Naive thymus-derived CD8-positive, alpha-beta T cell (primary cell): Measurements from ENCODE around the gene CPA5. TPM values are rescaled to one million over a fixed set of nuclear protein-coding genes. Genes with fewer than 3 reads are reported as not detected.
"Not testable (repeated sequence)": the region's sequence is repeated elsewhere in the genome, so short reads cannot be mapped to it uniquely, and the experiment has no call there.

ENCODE experiments used
- ATAC-seq, 2 donors: fragments of 150-1000 bp; cut with Tn5 transposase in 1 of 2; sonication (Bioruptor Pico), chemical (Tn5 transposase) in 1 of 2; 1 replicate in 1 of 2; 2 replicates in 1 of 2; pipeline ENCODE4 v1.10.0; 2021; ENCODE audit warnings: mild to moderate bottlenecking in 2 of 2, moderate library complexity in 2 of 2
- POLR2A ChIA-PET: fragments of 350-600 bp; sonication (Branson Sonifier 250); formaldehyde crosslinking; loops from one replicate; lab custom pipeline; 2021; ENCODE audit warnings: antibody characterized with exemption; lab: Charles Lee
- DNase-seq, 10 donors: peaks; one replicate each; pipeline versions ENCODE4 v3.0.0 to v3.0.0-alpha.2; 2020 to 2022
- H3K27ac Mint-ChIP-seq, 10 donors: one replicate each; pipeline ENCODE4 v1.8.0; 2020 to 2022; ENCODE audit warnings: mild to moderate bottlenecking in 10 of 10, mixed read lengths in 10 of 10, moderate library complexity in 4 of 10, inconsistent platforms in 1 of 10
- H3K27me3 Mint-ChIP-seq, 5 donors: one replicate each; pipeline ENCODE4 v1.8.0; 2021 to 2022; ENCODE audit warnings: mixed read lengths in 5 of 5
- H3K36me3 Mint-ChIP-seq, 3 donors: one replicate each; pipeline ENCODE4 v1.8.0; 2020 to 2022; ENCODE audit warnings: mixed read lengths in 3 of 3, mild to moderate bottlenecking in 2 of 3, inconsistent platforms in 1 of 3
- H3K4me1 Mint-ChIP-seq, 4 donors: one replicate each; pipeline ENCODE4 v1.8.0; 2021 to 2022; ENCODE audit warnings: mixed read lengths in 4 of 4
- H3K4me3 Mint-ChIP-seq, 10 donors: one replicate each; pipeline ENCODE4 v1.8.0; 2020 to 2022; ENCODE audit warnings: mild to moderate bottlenecking in 10 of 10, mixed read lengths in 10 of 10, moderate library complexity in 6 of 10, inconsistent platforms in 1 of 10
- H3K9me3 Mint-ChIP-seq, 9 donors: one replicate each; pipeline ENCODE4 v1.8.0; 2020 to 2022; ENCODE audit warnings: mixed read lengths in 9 of 9, mild to moderate bottlenecking in 3 of 9, inconsistent platforms in 1 of 9, moderate library complexity in 1 of 9
- polyA plus RNA-seq, 3 donors: library from polyadenylated mRNA; unstranded; fragments of 300-500 nt; fragmentation: Illumina TruSeq; gene quantifications; one replicate each; pipeline ENCODE4 v1.2.3, GENCODE V29; 2021
- total RNA-seq, 8 experiments: library from RNA in 2 of 8; stranded (reverse) in 2 of 8; gene quantifications; one replicate each; pipeline ENCODE4 v1.2.3 and lab custom pipeline; 2021 to 2026

Gene CPA5
- total and polyA plus RNA-seq, 5 experiments from 2014 or later = 9.4 to 159 (median 56.8) TPM

DNA sequence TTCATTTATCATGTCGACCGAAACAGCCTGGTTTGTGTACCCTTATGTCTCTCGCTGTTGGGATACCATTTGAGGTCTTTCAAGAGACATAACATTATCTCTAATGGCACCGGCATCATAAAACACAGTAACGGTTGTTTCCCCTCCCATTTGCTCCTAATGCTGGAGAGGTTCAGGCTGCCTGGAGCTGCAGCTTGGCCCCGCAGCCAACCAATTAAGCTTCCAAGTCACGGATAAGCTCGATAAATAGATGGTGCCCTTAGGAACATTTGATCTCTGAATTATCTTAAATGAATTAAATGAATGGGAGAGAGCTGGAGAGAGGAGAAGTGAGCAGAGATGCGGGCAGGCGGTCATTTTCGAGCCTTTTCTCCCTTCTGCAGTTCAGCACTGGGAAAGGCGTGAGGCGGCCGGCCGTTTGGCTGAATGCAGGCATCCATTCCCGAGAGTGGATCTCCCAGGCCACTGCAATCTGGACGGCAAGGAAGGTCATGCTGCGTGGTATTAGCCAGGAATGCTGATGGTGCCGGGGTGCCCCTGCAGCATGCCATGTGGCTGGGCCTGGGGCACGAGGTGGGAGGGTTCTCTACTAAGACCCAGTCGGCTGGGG lies 39.1 kb upstream of the CPA5 start:
- no peaks in the 10 kb centered on the region for H3K27me3 Mint-ChIP-seq
- no peaks in the 10 kb centered on the region for H3K9me3 Mint-ChIP-seq
- ATAC-seq = no peak
- DNase-seq = no peak
- H3K36me3 Mint-ChIP-seq = no peaks in the 10 kb centered on the region
- no peak overlapping the region for H3K27ac Mint-ChIP-seq
- POLR2A ChIA-PET = no interaction called here
- H3K4me1 Mint-ChIP-seq = peaks cover 0 to 11% (median 4%) of the 10 kb centered on the region in 4 donors
- H3K4me3 Mint-ChIP-seq = no peak overlapping the region

DNA sequence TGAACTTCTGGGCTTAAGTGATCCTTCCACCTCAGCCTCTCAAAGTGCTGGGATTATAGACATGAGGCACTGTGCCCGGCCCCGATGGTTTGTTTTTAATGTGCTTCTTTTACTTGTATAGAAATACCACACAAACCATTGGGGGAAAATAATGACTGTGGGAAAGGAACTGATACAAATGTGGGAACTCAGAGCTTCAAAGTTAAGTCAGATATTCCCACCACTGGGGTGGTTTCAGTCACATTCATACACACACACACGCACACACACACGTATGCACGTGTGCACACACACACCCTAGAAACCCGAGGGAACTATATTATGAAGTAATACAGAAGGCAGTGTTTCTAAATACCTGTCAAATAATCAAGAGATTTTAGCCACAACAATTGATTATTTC lies 34.6 kb upstream of the CPA5 start:
- no peaks in the 10 kb centered on the region for H3K36me3 Mint-ChIP-seq
- POLR2A ChIA-PET = no interaction called here
- no peak overlapping the region for H3K4me3 Mint-ChIP-seq
- H3K4me1 Mint-ChIP-seq = no peaks in the 10 kb centered on the region
- H3K27me3 Mint-ChIP-seq = no peaks in the 10 kb centered on the region
- no peak for DNase-seq
- no peaks in the 10 kb centered on the region for H3K9me3 Mint-ChIP-seq
- ATAC-seq = no peak
- peak overlapping the region in 1 of 10 donors; percentile 8 for H3K27ac Mint-ChIP-seq

DNA sequence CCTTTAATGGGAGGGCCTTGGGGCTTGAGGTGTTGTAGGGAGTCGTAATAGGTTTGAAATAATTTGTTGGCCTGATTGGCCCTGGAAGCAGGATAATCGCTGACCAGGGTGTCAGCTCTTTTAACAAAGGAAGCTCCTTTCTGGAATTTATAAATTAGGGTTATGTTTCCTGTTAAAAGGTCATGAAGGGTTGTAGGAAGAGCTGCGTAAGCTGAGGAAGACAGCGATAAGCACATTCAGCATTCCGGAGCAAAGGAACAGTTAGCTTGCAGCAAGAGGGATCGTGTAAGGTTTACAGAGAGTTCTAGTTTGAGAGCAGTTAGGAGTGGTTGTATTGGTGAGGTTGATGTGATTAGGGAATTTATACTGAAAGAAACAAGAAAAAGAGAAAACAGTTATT lies 30.3 kb upstream of the CPA5 start:
- no peak for DNase-seq
- no peaks in the 10 kb centered on the region for H3K36me3 Mint-ChIP-seq
- no peak for ATAC-seq
- POLR2A ChIA-PET = no interaction called here
- no peaks in the 10 kb centered on the region for H3K9me3 Mint-ChIP-seq
- H3K27ac Mint-ChIP-seq = no peak overlapping the region
- peaks cover 0 to 4% (median 0%) of the 10 kb centered on the region in 4 donors for H3K4me1 Mint-ChIP-seq
- no peak overlapping the region for H3K4me3 Mint-ChIP-seq
- H3K27me3 Mint-ChIP-seq = no peaks in the 10 kb centered on the region

DNA sequence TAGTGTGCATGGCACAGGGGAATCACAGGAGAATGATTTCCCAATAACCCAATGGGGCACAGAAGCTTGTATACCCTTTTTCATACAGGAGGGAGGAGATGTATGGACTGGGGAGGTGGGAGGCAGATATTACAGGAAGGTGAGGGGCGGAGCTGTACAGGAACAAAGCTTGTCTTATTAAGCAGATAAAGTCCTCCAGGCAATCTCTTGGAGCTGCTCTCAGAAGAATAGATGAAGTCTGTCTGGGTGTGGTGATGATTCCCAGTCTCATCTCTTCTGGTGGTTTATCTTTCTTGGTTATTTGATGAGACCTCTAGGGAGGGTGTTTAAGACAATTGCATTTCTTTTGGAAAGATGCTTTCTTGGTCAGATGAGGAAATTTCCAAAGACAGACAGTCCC lies 25.1 kb upstream of the CPA5 start:
- POLR2A ChIA-PET = no interaction called here

DNA sequence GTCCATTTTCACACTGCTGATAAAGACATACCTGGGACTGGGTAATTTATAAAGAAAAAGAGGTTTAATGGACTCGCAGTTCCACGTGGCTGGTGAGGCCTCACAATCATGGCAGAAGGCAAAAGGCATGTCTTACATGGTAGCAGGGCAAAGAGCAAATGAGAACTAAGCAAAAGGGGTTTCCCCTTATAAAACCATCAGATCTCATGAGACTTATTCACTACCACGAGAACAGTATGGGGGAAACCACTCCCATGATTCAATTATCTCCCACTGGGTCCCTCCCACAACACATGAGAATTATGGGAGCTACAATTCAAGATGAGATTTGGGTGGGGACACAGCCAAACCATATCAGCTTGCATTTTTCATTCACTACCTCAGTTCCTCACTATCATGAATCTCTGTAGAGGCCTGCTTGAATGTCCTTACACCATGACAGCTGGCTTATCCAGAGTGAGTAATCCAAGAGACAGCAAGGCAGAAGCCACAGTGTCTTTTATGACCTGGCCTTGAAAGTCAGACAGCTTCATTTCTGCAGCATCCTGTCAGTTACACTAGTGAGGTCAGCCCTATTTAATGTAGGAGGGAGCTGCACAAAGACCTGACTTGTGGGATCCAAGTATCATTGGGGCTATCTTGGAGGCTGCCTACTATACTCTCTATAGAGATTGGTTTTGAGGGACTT lies 22.9 kb upstream of the CPA5 start:
- H3K4me1 Mint-ChIP-seq, H3K27me3 Mint-ChIP-seq, POLR2A ChIA-PET, ATAC-seq, H3K36me3 Mint-ChIP-seq, DNase-seq, H3K4me3 Mint-ChIP-seq, H3K9me3 Mint-ChIP-seq: not testable (repeated sequence)
- peak overlapping the region in 1 of 10 donors; percentile 31 for H3K27ac Mint-ChIP-seq

More for the DNA sequence above, 25.1 kb upstream of the CPA5 start:
- Mint-ChIP-seq H3K9me3 (peaks cover 0 to 2% (median 0%) of the 10 kb centered on the region in 9 donors), H3K27ac (no peak overlapping the region), H3K4me3 (no peak overlapping the region), H3K27me3 (no peaks in the 10 kb centered on the region), H3K36me3 (peaks cover 0 to 3% (median 0%) of the 10 kb centered on the region in 3 donors), H3K4me1 (peaks cover 0 to 4% (median 0%) of the 10 kb centered on the region in 4 donors)
- DNase-seq = no peak
- ATAC-seq = no peak

DNA sequence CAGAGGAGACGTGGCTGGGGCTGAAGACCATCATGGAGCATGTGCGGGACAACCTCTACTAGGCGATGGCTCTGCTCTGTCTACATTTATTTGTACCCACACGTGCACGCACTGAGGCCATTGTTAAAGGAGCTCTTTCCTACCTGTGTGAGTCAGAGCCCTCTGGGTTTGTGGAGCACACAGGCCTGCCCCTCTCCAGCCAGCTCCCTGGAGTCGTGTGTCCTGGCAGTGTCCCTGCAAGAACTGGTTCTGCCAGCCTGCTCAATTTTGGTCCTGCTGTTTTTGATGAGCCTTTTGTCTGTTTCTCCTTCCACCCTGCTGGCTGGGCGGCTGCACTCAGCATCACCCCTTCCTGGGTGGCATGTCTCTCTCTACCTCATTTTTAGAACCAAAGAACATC lies 22.0 kb upstream of the CPA5 start:
- peak overlapping the region in 1 of 10 donors; percentile 37 for H3K27ac Mint-ChIP-seq
- no peak for ATAC-seq
- POLR2A ChIA-PET = no interaction called here
- H3K4me3 Mint-ChIP-seq = no peak overlapping the region
- H3K4me1 Mint-ChIP-seq = peaks cover 0 to 4% (median 0%) of the 10 kb centered on the region in 4 donors
- H3K27me3 Mint-ChIP-seq = no peaks in the 10 kb centered on the region
- DNase-seq = no peak
- peaks cover 0 to 2% (median 0%) of the 10 kb centered on the region in 9 donors for H3K9me3 Mint-ChIP-seq
- peaks cover 0 to 3% (median 0%) of the 10 kb centered on the region in 3 donors for H3K36me3 Mint-ChIP-seq

DNA sequence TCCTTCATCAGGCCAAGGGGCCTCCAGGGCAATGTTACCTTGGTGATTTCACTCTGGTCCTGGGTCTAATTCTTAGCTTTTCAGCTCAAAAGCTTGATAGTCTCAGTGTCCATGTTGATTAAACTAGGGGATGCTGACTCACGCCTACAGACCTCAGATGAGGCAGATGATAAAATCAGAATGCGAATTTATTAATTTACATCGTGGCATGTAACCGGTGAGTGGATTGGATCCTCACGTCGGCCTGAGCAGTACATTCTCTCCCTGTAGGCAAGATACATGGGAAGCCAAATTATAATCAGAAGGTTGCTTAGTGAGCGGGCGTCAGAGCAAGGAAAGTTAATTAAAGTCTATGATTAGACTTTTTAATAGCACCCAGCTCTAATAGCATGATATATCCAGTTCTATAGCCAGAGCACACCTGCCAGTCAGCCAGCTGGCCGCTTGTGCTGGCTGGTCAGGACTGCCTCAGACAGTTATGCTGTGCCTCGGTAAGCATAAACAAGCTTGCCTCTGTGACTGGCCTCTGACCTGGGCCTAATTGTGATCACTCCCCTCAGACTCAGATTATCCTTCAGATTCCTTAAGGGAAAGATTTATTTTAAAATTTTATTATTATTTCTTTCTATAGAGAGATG lies 20.2 kb upstream of the CPA5 start:
- Mint-ChIP-seq H3K36me3 (peaks cover 0 to 3% (median 0%) of the 10 kb centered on the region in 3 donors), H3K27ac (peak overlapping the region in 1 of 10 donors; percentile 63), H3K4me3 (no peak overlapping the region), H3K4me1 (no peaks in the 10 kb centered on the region), H3K9me3 (peaks cover 0 to 2% (median 0%) of the 10 kb centered on the region in 9 donors), H3K27me3 (no peaks in the 10 kb centered on the region)
- ATAC-seq (no peak), DNase-seq (no peak)
- POLR2A ChIA-PET = no interaction called here

DNA sequence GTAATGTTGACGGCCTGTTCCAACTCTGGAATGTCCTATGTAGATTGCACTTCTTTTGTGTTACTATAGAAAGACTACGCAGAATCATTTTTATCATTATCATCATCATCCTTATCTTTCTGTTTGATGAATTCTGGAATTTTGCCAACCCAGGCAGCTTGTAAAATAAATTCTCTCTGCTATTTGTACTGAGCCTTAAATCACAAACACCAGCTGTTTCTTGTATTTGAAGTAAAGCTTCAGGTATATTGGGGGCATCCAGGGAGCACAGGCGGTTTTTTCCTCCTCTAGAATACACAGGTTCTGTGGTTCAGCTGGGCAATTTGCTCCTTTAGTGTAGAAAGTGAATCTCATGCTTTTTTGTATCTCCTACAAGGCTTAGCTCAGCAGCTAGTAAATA lies 14.9 kb upstream of the CPA5 start:
- no peaks in the 10 kb centered on the region for H3K9me3 Mint-ChIP-seq
- H3K4me1 Mint-ChIP-seq = peaks cover 0 to 3% (median 0%) of the 10 kb centered on the region in 4 donors
- H3K4me3 Mint-ChIP-seq = no peak overlapping the region
- no peak overlapping the region for H3K27ac Mint-ChIP-seq
- POLR2A ChIA-PET = no interaction called here
- H3K27me3 Mint-ChIP-seq = no peaks in the 10 kb centered on the region
- H3K36me3 Mint-ChIP-seq = no peaks in the 10 kb centered on the region
- no peak for ATAC-seq
- no peak for DNase-seq

DNA sequence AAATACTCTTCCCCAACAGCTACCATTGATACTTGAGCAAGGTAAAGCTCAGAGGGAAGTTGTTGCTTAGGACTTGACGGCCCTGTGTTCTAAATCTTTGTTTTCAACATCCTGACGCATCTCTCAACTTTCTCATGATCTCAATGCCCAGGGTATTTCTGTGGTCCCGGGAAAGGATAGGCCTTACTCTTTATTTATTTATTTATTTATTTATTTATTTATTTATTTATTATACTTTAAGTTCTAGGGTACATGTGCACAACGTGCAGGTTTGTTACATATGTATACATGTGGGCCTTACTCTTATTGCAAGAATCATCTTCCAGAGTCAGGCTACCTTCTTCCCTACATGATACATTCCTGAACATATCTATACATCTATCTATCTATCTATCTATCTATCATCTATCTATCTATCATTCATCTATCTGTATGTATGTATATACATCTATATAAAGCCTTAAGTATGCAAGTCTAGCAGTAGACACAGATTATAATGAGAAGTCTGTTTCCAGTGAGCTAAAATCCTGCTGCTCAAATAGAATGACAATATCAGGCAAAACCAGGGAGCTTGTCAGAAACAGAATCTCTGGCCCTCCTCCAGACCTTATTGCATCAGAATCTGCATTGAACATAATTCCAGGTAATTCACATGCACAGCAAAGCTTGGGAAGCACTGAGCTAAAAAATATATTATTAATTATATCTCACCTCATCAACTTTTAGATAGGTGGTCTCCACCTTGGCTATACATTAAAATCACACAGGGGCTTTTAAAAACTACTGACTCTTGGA lies 12.2 kb upstream of the CPA5 start:
- H3K27me3 Mint-ChIP-seq = no peaks in the 10 kb centered on the region
- DNase-seq = no peak
- no peaks in the 10 kb centered on the region for H3K9me3 Mint-ChIP-seq
- ATAC-seq = no peak
- no peaks in the 10 kb centered on the region for H3K36me3 Mint-ChIP-seq
- H3K4me1 Mint-ChIP-seq = peaks cover 0 to 3% (median 0%) of the 10 kb centered on the region in 4 donors
- H3K27ac Mint-ChIP-seq = no peak overlapping the region
- POLR2A ChIA-PET = no interaction called here
- H3K4me3 Mint-ChIP-seq = no peak overlapping the region

DNA sequence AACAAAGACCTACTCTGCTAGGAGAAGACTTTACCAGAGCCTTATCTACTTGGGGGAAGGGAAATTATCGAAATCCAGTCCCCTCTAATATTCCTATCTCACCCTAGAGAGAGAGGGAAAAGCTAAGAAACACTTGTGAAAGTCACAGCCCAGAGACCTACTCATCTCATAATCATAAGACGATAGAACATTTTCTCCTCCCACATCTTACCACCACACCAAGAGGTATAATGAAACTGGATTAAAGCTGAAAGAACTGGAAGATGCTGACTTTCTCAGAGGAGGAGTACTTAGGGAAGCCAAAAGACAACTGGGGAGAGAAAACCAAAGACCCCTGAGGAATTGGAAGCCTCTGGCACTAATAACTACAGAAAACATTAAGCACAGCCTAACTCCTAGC lies 10.8 kb upstream of the CPA5 start:
- Mint-ChIP-seq H3K36me3 (no peaks in the 10 kb centered on the region), H3K27me3 (no peaks in the 10 kb centered on the region), H3K4me1 (peaks cover 0 to 3% (median 0%) of the 10 kb centered on the region in 4 donors), H3K4me3 (no peak overlapping the region), H3K27ac (peak overlapping the region in 2 of 10 donors; percentile 0 to 24), H3K9me3 (no peaks in the 10 kb centered on the region)
- POLR2A ChIA-PET = interaction anchor here (0.7 kb wide), 1 partner anchor 99 kb away, joined by 4 read pairs; no protein-coding TSS in a partner anchor
- no peak for ATAC-seq
- no peak for DNase-seq

DNA sequence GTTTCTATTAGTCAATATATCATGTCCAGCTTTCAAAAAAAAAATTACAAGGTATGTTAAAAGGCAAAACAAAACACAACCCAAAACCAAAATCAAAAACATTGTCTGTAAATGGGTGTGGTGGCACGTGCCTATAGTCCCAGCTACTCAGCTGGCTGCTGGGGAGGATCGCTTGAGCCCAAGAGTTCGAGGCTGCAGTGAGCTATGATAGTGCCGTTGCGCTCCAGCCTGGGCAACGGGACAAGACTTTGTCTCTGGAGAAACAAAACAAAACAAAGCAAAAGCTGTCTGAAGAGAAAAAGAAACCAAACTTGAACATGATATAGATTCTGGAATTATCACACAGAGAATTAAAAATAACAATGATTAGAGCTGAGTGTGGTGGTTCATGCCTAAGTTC lies 10.3 kb upstream of the CPA5 start:
- Mint-ChIP-seq H3K9me3 (no peaks in the 10 kb centered on the region), H3K27me3 (no peaks in the 10 kb centered on the region), H3K4me1 (peaks cover 0 to 3% (median 0%) of the 10 kb centered on the region in 4 donors), H3K27ac (peak overlapping the region in 2 of 10 donors; percentile 0 to 24), H3K36me3 (no peaks in the 10 kb centered on the region), H3K4me3 (no peak overlapping the region)
- no peak for ATAC-seq
- DNase-seq = no peak
- POLR2A ChIA-PET = interaction anchor here (0.7 kb wide), 1 partner anchor 98 kb away, joined by 4 read pairs; no protein-coding TSS in a partner anchor

DNA sequence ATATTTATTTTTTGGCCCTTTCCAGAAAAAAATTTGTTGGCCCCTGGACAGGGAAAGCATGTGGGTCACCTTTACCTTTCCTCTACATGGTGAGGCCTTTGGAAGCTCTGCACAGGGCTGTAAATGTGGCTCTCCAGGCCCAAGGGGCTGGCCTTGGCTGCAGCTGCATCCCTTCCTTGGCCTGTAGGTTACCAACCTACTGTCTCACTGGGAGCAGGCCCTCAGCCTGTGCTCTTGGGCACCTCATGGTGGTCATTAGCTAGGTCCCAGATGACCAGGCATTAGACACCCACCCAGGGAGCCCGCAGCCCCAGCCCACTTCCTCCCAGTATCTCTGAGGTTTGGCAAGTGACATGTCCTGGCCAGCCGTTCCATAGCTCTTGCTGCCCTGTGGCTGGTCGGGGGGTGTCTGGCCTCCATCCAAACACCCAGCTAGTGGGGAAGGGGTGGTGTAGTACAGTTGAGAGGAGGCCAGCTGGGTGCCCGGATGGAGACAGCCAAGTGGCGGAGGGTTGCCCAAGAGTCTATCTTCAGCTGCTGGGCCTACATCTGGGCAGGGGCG lies 7.1 kb upstream of the CPA5 start:
- peaks cover 0 to 4% (median 0%) of the 10 kb centered on the region in 9 donors for H3K9me3 Mint-ChIP-seq
- no peaks in the 10 kb centered on the region for H3K27me3 Mint-ChIP-seq
- ATAC-seq = no peak
- no peak for DNase-seq
- POLR2A ChIA-PET = interaction anchor here (0.7 kb wide), 1 partner anchor 8 kb away, joined by 4 read pairs; no protein-coding TSS in a partner anchor
- H3K36me3 Mint-ChIP-seq = no peaks in the 10 kb centered on the region
- H3K27ac Mint-ChIP-seq = peak overlapping the region in 3 of 10 donors; percentile 21 to 50 (median 40)
- no peak overlapping the region for H3K4me3 Mint-ChIP-seq
- no peaks in the 10 kb centered on the region for H3K4me1 Mint-ChIP-seq
